GM12878 (cell line): ENCODE results near the gene TRANK1. TPM values are rescaled to one million over a fixed set of nuclear protein-coding genes. Genes with fewer than 3 reads are reported as not detected.
A peak's percentile ranks its signal among the peaks of the same experiment; 100 is the strongest.

ENCODE experiments used
- ATAC-seq: fragments of 200-7000 bp; cut with Tn5 transposase; 3 replicates; pipeline ENCODE4 v1.9.1; 2020; ENCODE audit warnings: mild to moderate bottlenecking, moderate library complexity
- BruUV-seq: library from RNA; stranded (reverse); fragments of 400-500 nt; replicated peaks from 2 replicates; lab custom pipeline; 2021; lab: Mats Ljungman, UMichigan
- CTCF ChIA-PET: fragments of 300-600 bp; sonication (Branson Sonifier 250); formaldehyde crosslinking; extraction: SDS; loops from one replicate; lab custom pipeline; 2021; ENCODE audit warnings: inconsistent platforms; lab: Yijun Ruan, JAX
- POLR2A ChIA-PET: fragments of 350-600 bp; formaldehyde crosslinking; extraction: SDS; loops from one replicate; lab custom pipeline; 2021; ENCODE audit warnings: inconsistent platforms; lab: Charles Lee
- RAD21 ChIA-PET: fragments of 300-600 bp; sonication (Branson Sonifier 250); formaldehyde crosslinking; loops from one replicate; lab custom pipeline; 2023; ENCODE audit warnings: antibody characterized with exemption; ENCODE audit not compliant: unreplicated experiment; lab: Charles Lee
- SMC1A ChIA-PET: fragments of 300-600 bp; sonication (Branson Sonifier 250); formaldehyde crosslinking; loops from one replicate; lab custom pipeline; 2023; ENCODE audit not compliant: unreplicated experiment, uncharacterized antibody; lab: Charles Lee
- DNase-seq: peaks from one replicate; pipeline ENCODE4 v3.0.0-alpha.2; 2011; ENCODE audit warnings: low read depth, low spot score
- FAIRE-seq: peaks from 3 replicates; lab custom pipeline; 2011; peaks lifted over from hg19 to GRCh38; lab: Jason Lieb, UNC
- H2AFZ ChIP-seq: 2 replicates; pipeline ENCODE4 v1.6.0; 2011; ENCODE audit warnings: low read depth, low read length, control low read depth; ENCODE audit not compliant: control insufficient read depth
- H3K27ac ChIP-seq: 2 replicates; pipeline ENCODE4 v1.5.1; 2011; ENCODE audit warnings: control low read depth; ENCODE audit not compliant: control insufficient read depth, insufficient read depth
- H3K27me3 ChIP-seq, 2 experiments: replicated peaks in 1 of 2; 2 replicates each; pipeline versions ENCODE4 v1.6.0 to v1.6.1; 2011; ENCODE audit warnings: low read length in 1 of 2; ENCODE audit not compliant: control insufficient read depth in 2 of 2, insufficient read depth in 2 of 2
- H3K36me3 ChIP-seq, 2 experiments: 2 replicates each; pipeline ENCODE4 v1.5.1; 2011; ENCODE audit warnings: low read length in 1 of 2; ENCODE audit not compliant: control insufficient read depth in 2 of 2, insufficient read depth in 2 of 2
- H3K4me1 ChIP-seq: 2 replicates; pipeline ENCODE4 v1.6.1; 2011; ENCODE audit warnings: mild to moderate bottlenecking, low read length, moderate library complexity, mixed read lengths; ENCODE audit not compliant: control insufficient read depth, insufficient read depth
- H3K4me2 ChIP-seq: 2 replicates; pipeline ENCODE4 v1.6.0; 2011; ENCODE audit warnings: control low read depth; ENCODE audit not compliant: control insufficient read depth, insufficient read depth
- H3K4me3 ChIP-seq: fragments of 200-600 bp; sonication (generic); 2 replicates; pipeline ENCODE4 v1.5.1; 2016
- H3K79me2 ChIP-seq: 2 replicates; pipeline ENCODE4 v1.6.0; 2011; ENCODE audit warnings: low read length; ENCODE audit not compliant: control insufficient read depth, insufficient read depth
- H3K9ac ChIP-seq: 2 replicates; pipeline ENCODE4 v1.8.0; 2011; ENCODE audit warnings: low read length, control low read depth, mixed read lengths; ENCODE audit not compliant: control insufficient read depth, insufficient read depth
- H3K9me3 ChIP-seq: replicated peaks from 3 replicates; pipeline ENCODE4 v1.5.1; 2011; ENCODE audit warnings: mild to moderate bottlenecking, low read length; ENCODE audit not compliant: control insufficient read depth, insufficient read depth
- H4K20me1 ChIP-seq: 2 replicates; pipeline ENCODE4 v1.6.0; 2011; ENCODE audit not compliant: control insufficient read depth, insufficient read depth
- CTCF ChIP-seq, 3 experiments: IDR thresholded peaks in 2 of 3; conservative IDR thresholded peaks in 1 of 3; 2 replicates each; pipeline ENCODE4 v1.5.1; 2011; ENCODE audit warnings: low read depth in 3 of 3, low read length in 3 of 3, mild to moderate bottlenecking in 3 of 3, control low read depth in 2 of 3, moderate library complexity in 2 of 3, inconsistent platforms in 1 of 3, mixed read lengths in 1 of 3; ENCODE audit not compliant: control insufficient read depth in 2 of 3, insufficient read depth in 1 of 3; ENCODE audit errors: extremely low read depth in 1 of 3
- EGR1 ChIP-seq, 2 experiments: IDR thresholded peaks; 1 replicate in 1 of 2; 2 replicates in 1 of 2; pipeline ENCODE4 v1.6.1; 2011 to 2012; ENCODE audit warnings: low read depth in 2 of 2, low read length in 2 of 2, borderline replicate concordance in 1 of 2, mild to moderate bottlenecking in 1 of 2, moderate library complexity in 1 of 2
- FOXK2 ChIP-seq: fragments of 450-650 bp; IDR thresholded peaks from 2 replicates; pipeline ENCODE4 v1.6.1; 2017; ENCODE audit warnings: mild to moderate bottlenecking, moderate library complexity
- MEF2A ChIP-seq: IDR thresholded peaks from 2 replicates; pipeline ENCODE4 v1.6.1; 2011; ENCODE audit warnings: low read depth, mild to moderate bottlenecking, low read length, moderate library complexity; ENCODE audit not compliant: insufficient read depth
- NFXL1 ChIP-seq: fragments of 450-650 bp; IDR thresholded peaks from 2 replicates; pipeline ENCODE4 v1.6.1; 2017; ENCODE audit warnings: antibody characterized with exemption, mild to moderate bottlenecking, borderline replicate concordance
- PRDM15 ChIP-seq: fragments of 450-650 bp; formaldehyde crosslinking; IDR thresholded peaks from 2 replicates; pipeline ENCODE4 v1.4.0; 2020; ENCODE audit warnings: mild to moderate bottlenecking, moderate library complexity
- RAD21 ChIP-seq: IDR thresholded peaks from 2 replicates; pipeline ENCODE4 v1.6.1; 2011; ENCODE audit warnings: mild to moderate bottlenecking, low read depth, low read length, moderate library complexity; ENCODE audit not compliant: insufficient read depth
- RBBP5 ChIP-seq: fragments of 200-600 bp; sonication (generic); conservative IDR thresholded peaks from 2 replicates; pipeline ENCODE4 v1.6.1; 2016
- RELA ChIP-seq: fragments of 450-650 bp; IDR thresholded peaks from 2 replicates; pipeline ENCODE4 v1.8.0; 2014; ENCODE audit warnings: borderline replicate concordance; ENCODE audit not compliant: partially characterized antibody
- SMC3 ChIP-seq: IDR thresholded peaks from 2 replicates; pipeline ENCODE4 v1.6.1; 2011; ENCODE audit warnings: low read length, improper control_type of control experiment, borderline replicate concordance
- SP1 ChIP-seq: IDR thresholded peaks from one replicate; pipeline ENCODE4 v1.6.1; 2011; ENCODE audit warnings: low read depth, low read length
- TAF1 ChIP-seq: IDR thresholded peaks from 2 replicates; pipeline ENCODE4 v1.6.1; 2011; ENCODE audit warnings: mild to moderate bottlenecking, low read depth, low read length, borderline replicate concordance
- ZBED1 ChIP-seq: IDR thresholded peaks from 2 replicates; pipeline ENCODE4 v1.6.1; 2016; ENCODE audit warnings: borderline replicate concordance
- ZNF384 ChIP-seq: IDR thresholded peaks from 2 replicates; pipeline ENCODE4 v1.6.1; 2012; ENCODE audit warnings: low read depth, mild to moderate bottlenecking, low read length, improper control_type of control experiment, borderline replicate concordance
- ZSCAN29 ChIP-seq: fragments of 450-650 bp; IDR thresholded peaks from 2 replicates; pipeline ENCODE4 v1.6.1; 2017; ENCODE audit warnings: mild to moderate bottlenecking, moderate library complexity
- WGBS: methylation state at CpG from one replicate; pipeline ENCODE4 v1.1.6; 2016; ENCODE audit warnings: low lambda C conversion rate; ENCODE audit not compliant: insufficient replicate concordance, insufficient coverage; ENCODE audit errors: missing lambda C conversion rate; 5-methylcytosine and 5-hydroxymethylcytosine counted together
- in situ Hi-C: fragments of 300-500 bp; cut with MboI; formaldehyde crosslinking; loops from 9 replicates; pipeline ENCODE4 v1.14.3; 2018; ENCODE audit warnings: mixed read lengths
- intact Hi-C: fragments of 100-400 bp; cut with micrococcal nuclease; formaldehyde crosslinking; loops from one replicate; pipeline ENCODE4 v1.14.2; 2022; ENCODE audit not compliant: unreplicated experiment
- polyA plus RNA-seq, 11 experiments: library from polyadenylated mRNA; depleted of rRNA in 4 of 11; unstranded in 6 of 11; stranded (reverse) in 5 of 11; fragments of >200 nt; fragmentation: Nextera tagmentation in 4 of 11; fragmentation: Illumina TruSeq in 1 of 11; extraction: Ambion mirVana in 4 of 11; extraction: Trizol in 1 of 11; gene quantifications; 1 replicate in 1 of 11; 2 replicates in 10 of 11; pipeline versions ENCODE4 v1.2.1 to v1.2.3, GENCODE V29; 2011 to 2016; ENCODE audit warnings: inconsistent platforms in 2 of 11, missing spikeins in 2 of 11, low read depth in 1 of 11
- total RNA-seq, 4 experiments: library from RNA; depleted of rRNA in 3 of 4; stranded (reverse); fragments of >200 nt in 3 of 4; fragmentation: Illumina TruSeq in 1 of 4; extraction: Trizol in 1 of 4; gene quantifications; 2 replicates each; pipeline versions ENCODE4 v1.2.1 to v1.2.3, GENCODE V29; 2013 to 2021

The TRANK1 gene
- total and polyA plus RNA-seq, 10 of the 15 experiments (the other 5 are each of a cell fraction or from before 2014, with no cell fraction given): 0.46 to 8.8 (median 1.1) TPM

GRCh38 chr3:36868614-36869436, 76.0 kb downstream of the TRANK1 start:
- Histone ChIP-seq H3K36me3 (no peaks in the 10 kb centered on the region), H4K20me1 (no peaks in the 10 kb centered on the region), H3K27me3 (no peaks in the 10 kb centered on the region), H3K4me2 (no peak overlapping the region), H3K79me2 (no peaks in the 10 kb centered on the region), H3K9ac (no peak overlapping the region), H2AFZ (no peak overlapping the region), H3K4me3 (no peak overlapping the region), H3K4me1 (no peaks in the 10 kb centered on the region), H3K27ac (no peak overlapping the region), H3K9me3 (no peaks in the 10 kb centered on the region)
- BruUV-seq: no TSS peak
- TF ChIP-seq FOXK2 (no peak), NFXL1 (no peak), ZNF384 (no peak), MEF2A (no peak), PRDM15 (CRISPR knock-in tag) (no peak), RBBP5 (no peak), ZBED1 (no peak), ZSCAN29 (no peak), CTCF (IDR thresholded peaks at IDR 0.05 in 2 of 3, conservative IDR thresholded peaks at IDR 0.05 in 1 of 3; ENCODE audit: control insufficient read depth in 2 of 3, extremely low read depth in 1 of 3, insufficient read depth in 1 of 3, low read depth in 3 of 3, low read length in 3 of 3) (peak; percentile 70 to 78 (median 75)), RAD21 (peak; percentile 78), SP1 (no peak), EGR1 (IDR thresholded peaks at IDR 0.05; ENCODE audit: borderline replicate concordance in 1 of 2, low read depth in 2 of 2, low read length in 2 of 2) (no peak), SMC3 (peak; percentile 82), TAF1 (no peak), RELA (peak; percentile 26)
- WGBS: 29% methylated on average over 2 of the region's 2 CpGs
- RAD21 ChIA-PET: interaction anchor here (1.0 to 3.8 kb wide), 12 partner anchors 11 to 903 kb away, joined by 3 to 40 read pairs (median 4); no protein-coding TSS in a partner anchor
- DNase-seq (peak; percentile 16), ATAC-seq (peak; percentile 98), FAIRE-seq (peak; percentile 83)
- intact Hi-C loops (loop anchor here (1.0 to 10.0 kb wide), 4 partner anchors 77 to 904 kb away; no protein-coding TSS in a partner anchor), in situ Hi-C loops (loop anchor here (10.0 kb wide), 1 partner anchor 134 kb away; no protein-coding TSS in a partner anchor)
- CTCF ChIA-PET: interaction anchor here (0.6 to 4.5 kb wide), 36 partner anchors 8 to 1135 kb away, joined by 3 to 66 read pairs (median 4); partner anchors contain the start of genes EPM2AIP1 and MLH1
- SMC1A ChIA-PET: interaction anchor here (0.6 to 3.9 kb wide), 16 partner anchors 12 to 903 kb away, joined by 3 to 45 read pairs (median 4); no protein-coding TSS in a partner anchor
- POLR2A ChIA-PET: interaction anchor here (0.6 to 1.4 kb wide), 2 partner anchors 90 to 120 kb away, joined by 3 read pairs; no protein-coding TSS in a partner anchor
